Mesodermal cell (in vitro differentiated cells): ENCODE measurements around the gene TSPAN18.

ENCODE experiments used
- H3K27ac ChIP-seq: 2 replicates; pipeline ENCODE4 v1.7.0; 2013; ENCODE audit warnings: mild to moderate bottlenecking, low read depth, low read length, moderate library complexity; ENCODE audit not compliant: severe bottlenecking
- H3K36me3 ChIP-seq: 2 replicates; pipeline ENCODE4 v1.7.1; 2013; ENCODE audit warnings: mild to moderate bottlenecking, low read length, moderate library complexity; ENCODE audit not compliant: control insufficient read depth, insufficient read depth
- H3K4me1 ChIP-seq: one replicate; pipeline ENCODE4 v1.7.1; 2013; ENCODE audit warnings: mild to moderate bottlenecking, low read length; ENCODE audit not compliant: insufficient read depth, control insufficient read depth, poor library complexity, severe bottlenecking
- H3K4me3 ChIP-seq: 2 replicates; pipeline ENCODE4 v1.7.0; 2013; ENCODE audit warnings: low read length, control low read depth, mild to moderate bottlenecking; ENCODE audit not compliant: insufficient read depth, poor library complexity, severe bottlenecking; ENCODE audit errors: extremely low read depth
- H3K9me3 ChIP-seq: 2 replicates; pipeline ENCODE4 v1.7.1; 2013; ENCODE audit warnings: mild to moderate bottlenecking, low read length, moderate library complexity; ENCODE audit not compliant: control insufficient read depth
- WGBS, 2 experiments: methylation state at CpG; one replicate each; pipeline ENCODE4 v1.1.5; 2013; ENCODE audit warnings: missing lambda C conversion rate in 2 of 2; ENCODE audit not compliant: insufficient coverage in 2 of 2; 5-methylcytosine and 5-hydroxymethylcytosine counted together

Gene TSPAN18

GRCh38 chr11:44797886-44798606, 71.3 kb downstream of the TSPAN18 start:
- Histone ChIP-seq H3K4me1 (peaks cover 28% of the 10 kb centered on the region), H3K27ac (peak overlapping the region; percentile 17), H3K36me3 (peaks cover 13% of the 10 kb centered on the region), H3K4me3 (no peak overlapping the region), H3K9me3 (no peaks in the 10 kb centered on the region)
- 53 to 75% methylated on average over 4 of the region's 8 CpGs for WGBS, 2 experiments

GRCh38 chr11:44798607-44798972, 71.8 kb downstream of the TSPAN18 start:
- Histone ChIP-seq H3K4me3 (no peak overlapping the region), H3K9me3 (no peaks in the 10 kb centered on the region), H3K4me1 (peaks cover 25% of the 10 kb centered on the region), H3K27ac (peak overlapping the region; percentile 17), H3K36me3 (peaks cover 13% of the 10 kb centered on the region)

- Histone ChIP-seq H3K36me3 (peaks cover 13% of the 10 kb centered on the region), H3K9me3 (no peaks in the 10 kb centered on the region), H3K4me1 (peaks cover 23% of the 10 kb centered on the region), H3K27ac (no peak overlapping the region), H3K4me3 (no peak overlapping the region)
- 63 to 78% methylated on average over 1 to 6 of the region's 10 CpGs for WGBS, 2 experiments
These were observed 72.2 kb downstream of the TSPAN18 start for GRCh38 chr11:44799012-44799411.

- Histone ChIP-seq H3K36me3 (peaks cover 9% of the 10 kb centered on the region), H3K9me3 (no peaks in the 10 kb centered on the region), H3K27ac (no peak overlapping the region), H3K4me3 (no peak overlapping the region), H3K4me1 (peaks cover 39% of the 10 kb centered on the region)
These were observed 75.6 kb downstream of the TSPAN18 start for GRCh38 chr11:44802347-44802746.

GRCh38 chr11:44803009-44803408, 76.2 kb downstream of the TSPAN18 start:
- no peak overlapping the region for H3K4me3 ChIP-seq
- H3K4me1 ChIP-seq, result peaks cover 33% of the 10 kb centered on the region
- 85 to 86% methylated on average over 3 of the region's 3 CpGs for WGBS, 2 experiments
- H3K36me3 ChIP-seq, result peaks cover 9% of the 10 kb centered on the region
- no peak overlapping the region for H3K27ac ChIP-seq
- H3K9me3 ChIP-seq, result no peaks in the 10 kb centered on the region

GRCh38 chr11:44804449-44805437, 78.0 kb downstream of the TSPAN18 start:
- peaks cover 3% of the 10 kb centered on the region for H3K36me3 ChIP-seq
- H3K4me3 ChIP-seq, result no peak overlapping the region
- peak overlapping the region; percentile 16 for H3K27ac ChIP-seq
- H3K9me3 ChIP-seq, result no peaks in the 10 kb centered on the region
- peaks cover 23% of the 10 kb centered on the region for H3K4me1 ChIP-seq
- 70 to 77% methylated on average over 9 to 12 of the region's 14 CpGs for WGBS, 2 experiments

GRCh38 chr11:44805596-44805995, 78.8 kb downstream of the TSPAN18 start:
- WGBS, 2 experiments, result 60 to 63% methylated on average over 4 of the region's 6 CpGs
- H3K4me3 ChIP-seq, result no peak overlapping the region
- no peaks in the 10 kb centered on the region for H3K36me3 ChIP-seq
- H3K9me3 ChIP-seq, result no peaks in the 10 kb centered on the region
- H3K27ac ChIP-seq, result no peak overlapping the region
- peaks cover 23% of the 10 kb centered on the region for H3K4me1 ChIP-seq

GRCh38 chr11:44808053-44808753, 81.4 kb downstream of the TSPAN18 start:
- H3K36me3 ChIP-seq, result no peaks in the 10 kb centered on the region
- 89 to 97% methylated on average over 5 of the region's 7 CpGs for WGBS, 2 experiments

GRCh38 chr11:44809283-44809682, 82.5 kb downstream of the TSPAN18 start:
- Histone ChIP-seq H3K4me3 (no peak overlapping the region), H3K4me1 (peaks cover 16% of the 10 kb centered on the region), H3K36me3 (no peaks in the 10 kb centered on the region), H3K9me3 (no peaks in the 10 kb centered on the region), H3K27ac (no peak overlapping the region)
- 95 to 96% methylated on average over 5 of the region's 6 CpGs for WGBS, 2 experiments

More at GRCh38 chr11:44808053-44808753, 81.4 kb downstream of the TSPAN18 start:
- no peak overlapping the region for H3K4me3 ChIP-seq
- no peak overlapping the region for H3K27ac ChIP-seq
- H3K9me3 ChIP-seq, result no peaks in the 10 kb centered on the region
- peaks cover 20% of the 10 kb centered on the region for H3K4me1 ChIP-seq

GRCh38 chr11:44811841-44812448, 85.2 kb downstream of the TSPAN18 start:
- Histone ChIP-seq H3K4me3 (no peak overlapping the region), H3K27ac (no peak overlapping the region), H3K9me3 (no peaks in the 10 kb centered on the region), H3K36me3 (peaks cover 9% of the 10 kb centered on the region), H3K4me1 (no peaks in the 10 kb centered on the region)
- 98 to 100% methylated on average over 3 to 5 of the region's 6 CpGs for WGBS, 2 experiments
